Kidney tubule cell (primary cell): Measurements from ENCODE around the gene RBM39.

Experiments
- DNase-seq: peaks from one replicate; pipeline ENCODE4 v3.0.0-alpha.2; 2018; ENCODE audit warnings: low spot score

RBM39 gene

DNA sequence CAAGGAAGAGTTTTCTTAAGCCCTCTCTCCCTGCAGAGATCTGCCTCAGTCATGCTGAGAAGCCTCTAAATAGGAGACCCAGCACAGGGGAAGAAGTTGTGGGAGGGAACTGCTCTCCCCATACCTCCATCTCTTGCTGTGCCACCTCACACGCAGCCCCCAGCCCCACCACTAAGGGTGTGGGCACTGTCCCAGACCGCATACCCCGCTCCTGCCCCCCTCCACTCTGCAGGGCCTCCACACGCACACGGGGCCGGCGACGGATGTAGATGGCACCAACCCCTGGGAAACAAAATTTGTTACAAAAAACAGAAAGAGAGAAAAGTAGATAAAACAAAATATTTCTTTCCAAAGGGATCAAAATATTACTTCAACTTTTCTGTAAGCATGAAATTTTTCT lies 67.1 kb downstream of the RBM39 start:
- DNase-seq: no peak

GRCh38 chr20:35673884-35674283 lies 68.2 kb downstream of the RBM39 start:
- DNase-seq: no peak

DNA sequence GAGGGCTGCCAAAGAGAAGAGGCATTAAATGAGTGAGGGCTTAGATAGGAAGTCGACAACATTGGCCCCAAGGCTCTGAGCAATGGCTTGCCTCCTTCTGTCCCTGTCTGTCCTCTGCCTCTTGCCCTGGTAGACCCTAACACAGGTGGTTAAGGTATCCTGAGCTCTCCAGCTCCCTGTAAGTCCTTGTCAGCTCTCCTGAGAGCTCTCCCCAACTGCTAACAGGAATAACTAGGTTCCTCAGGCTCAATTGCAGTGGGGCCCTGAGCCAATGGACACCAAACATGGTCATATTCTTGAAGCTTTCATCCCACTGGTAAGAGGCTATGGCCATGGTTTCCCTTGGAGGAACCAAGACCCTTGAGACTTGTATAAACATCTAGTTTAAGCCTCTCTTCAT lies 72.4 kb downstream of the RBM39 start:
- DNase-seq: no peak

- DNase-seq: no peak
Observed at GRCh38 chr20:35669221-35669620, 72.8 kb downstream of the RBM39 start.

DNA sequence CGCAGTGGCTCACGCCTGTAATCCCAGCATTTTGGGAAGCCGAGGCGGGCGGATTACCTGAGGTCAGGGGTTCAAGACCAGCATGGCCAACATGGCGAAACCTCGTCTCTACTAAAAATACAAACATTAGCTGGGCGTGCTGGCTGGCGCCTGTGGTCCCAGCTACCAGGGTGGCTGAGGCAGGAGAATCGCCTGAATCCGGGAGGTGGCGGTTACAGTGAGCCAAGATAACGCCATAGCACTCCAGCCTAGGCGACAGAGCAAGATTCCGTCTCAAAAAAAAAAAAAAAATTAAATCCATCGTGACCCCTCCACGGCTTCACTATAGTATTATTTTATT lies 76.1 kb downstream of the RBM39 start:
- DNase-seq: no peak

DNA sequence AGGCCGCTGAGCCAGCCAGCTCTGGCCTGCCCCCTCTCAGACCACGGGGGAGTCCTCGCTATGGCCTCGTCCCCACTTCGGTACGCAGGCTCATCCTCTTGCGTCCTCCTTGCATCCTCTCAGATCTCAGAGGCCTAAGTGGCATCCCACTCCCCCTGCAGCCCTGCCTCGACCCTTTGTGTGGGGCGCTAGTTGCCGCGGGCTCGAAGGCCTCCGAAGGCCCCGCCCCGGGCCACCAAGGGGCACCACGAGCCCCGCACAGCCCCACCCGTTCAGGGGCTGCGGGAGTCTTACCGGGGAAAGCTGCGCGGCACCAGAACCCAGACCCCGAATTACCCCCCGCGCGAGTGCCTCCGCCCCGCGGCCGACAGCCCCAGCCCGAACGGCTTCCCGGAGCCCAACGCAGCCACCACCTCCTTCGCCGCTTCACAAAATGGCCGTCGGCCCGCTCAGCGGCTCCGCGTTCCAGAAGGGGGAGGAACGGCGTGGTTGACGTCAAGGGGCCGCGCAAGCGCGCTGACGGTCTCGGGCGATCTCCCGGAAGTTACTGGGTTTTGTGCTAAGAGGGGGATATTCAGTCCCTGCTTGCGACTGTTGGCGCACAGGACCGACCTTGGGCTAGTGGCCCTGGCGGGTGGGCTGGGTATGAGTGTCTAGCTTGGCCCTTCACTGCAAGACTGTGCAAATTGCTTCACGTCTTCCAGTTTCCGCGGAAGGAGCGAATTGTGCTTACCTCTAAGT lies 77.4 kb downstream of the RBM39 start, which contains the start of the genes CPNE1 and RBM12:
TSS of gene CPNE1 (minus strand) at position 435 of the 741 bp plus-strand sequence. CDS start 31,977 bp downstream, outside the sequence.
TSS of gene RBM12 (minus strand) at position 435 of the 741 bp plus-strand sequence. CDS start 9,578 bp downstream, outside the sequence.
- DNase-seq: peak; percentile 93

DNA sequence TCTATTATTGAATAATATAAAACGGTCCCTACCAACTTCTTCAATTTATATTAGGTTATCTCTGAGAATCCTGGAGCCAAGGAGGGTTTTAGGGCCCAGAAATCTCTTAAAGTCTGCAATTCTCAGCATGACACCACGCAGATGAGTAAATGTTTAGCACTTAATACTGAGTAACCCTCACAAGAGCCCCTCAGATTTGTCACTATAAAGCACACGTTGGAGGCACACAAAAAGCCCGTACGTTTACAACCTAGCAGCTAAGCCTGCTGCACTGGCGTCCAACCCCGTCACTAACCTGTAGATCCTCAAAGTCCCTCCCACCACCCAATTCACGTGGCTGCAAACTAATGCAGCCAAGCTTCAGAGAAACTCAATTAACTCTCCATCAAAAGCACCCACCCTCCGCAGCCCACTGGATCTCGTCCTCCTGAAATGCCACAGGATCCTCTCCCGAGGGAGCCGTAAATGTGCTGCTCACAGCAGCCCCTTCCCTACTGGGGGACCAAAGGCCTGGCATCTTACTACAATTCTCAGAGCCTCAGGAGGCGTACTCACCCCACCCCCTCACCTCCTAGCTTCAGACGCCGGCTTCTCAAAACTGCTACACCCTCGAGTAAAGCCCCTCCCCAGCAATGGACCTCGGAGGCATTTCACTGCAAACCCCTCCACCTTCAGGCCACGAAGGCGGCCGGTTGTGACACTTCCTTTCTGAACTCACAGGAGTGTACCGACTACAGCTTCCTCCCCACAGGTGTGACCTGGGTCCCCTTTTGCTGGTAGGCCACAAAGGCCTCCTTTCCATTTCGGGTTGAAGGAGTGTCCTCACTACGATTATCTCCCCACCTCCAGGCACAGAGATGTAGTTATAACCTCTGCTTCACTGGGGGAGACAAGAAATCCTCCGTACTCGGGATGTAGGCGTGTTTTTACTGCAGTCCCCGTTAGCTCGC lies 78.3 kb downstream of the RBM39 start:
- DNase-seq: peak; percentile 45

- DNase-seq: no peak
Observed at GRCh38 chr20:35662551-35662950, 79.5 kb downstream of the RBM39 start.

GRCh38 chr20:35661908-35662307 lies 80.2 kb downstream of the RBM39 start:
- DNase-seq: no peak

DNA sequence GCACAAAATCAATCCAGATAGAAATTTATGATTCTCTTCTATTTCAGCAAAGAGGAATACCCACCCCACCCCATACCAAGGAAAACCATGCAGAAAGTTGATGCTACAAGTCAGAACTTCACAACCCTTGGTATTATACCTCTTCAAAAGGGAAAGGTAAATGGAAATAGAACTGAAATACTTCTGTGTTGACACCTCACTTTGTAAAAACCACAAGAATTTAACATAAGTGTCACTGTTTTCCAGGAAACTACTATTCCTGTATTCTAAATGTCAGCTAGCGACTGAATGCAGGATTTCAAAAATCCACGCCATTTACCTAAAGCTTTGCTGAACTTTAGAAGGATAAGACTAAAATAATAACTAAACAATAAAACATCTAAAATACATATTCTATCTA lies 81.0 kb downstream of the RBM39 start:
- DNase-seq: peak; percentile 64

GRCh38 chr20:35660122-35660937 lies 81.7 kb downstream of the RBM39 start:
- no peak for DNase-seq

DNA sequence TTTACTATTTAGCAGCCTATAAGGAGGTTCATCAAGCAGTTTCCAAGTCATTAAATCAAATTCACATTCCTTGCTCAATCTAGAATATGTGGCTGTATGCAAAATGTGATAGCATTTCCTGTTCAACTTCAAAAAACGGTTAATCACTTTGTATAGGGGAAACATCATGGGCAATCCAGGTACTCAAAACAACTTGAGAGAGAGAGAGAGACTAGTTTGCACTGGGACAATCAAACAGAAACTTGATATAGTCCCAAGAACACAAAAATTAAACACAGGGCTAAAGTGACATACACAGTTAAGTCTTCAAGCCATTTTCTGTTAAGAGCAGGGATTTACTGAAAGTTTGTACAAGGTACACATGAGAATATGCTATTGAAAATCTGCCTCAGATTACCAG lies 84.8 kb downstream of the RBM39 start:
- no peak for DNase-seq

- DNase-seq: no peak
Observed at GRCh38 chr20:35654415-35654814, 87.6 kb downstream of the RBM39 start.

- DNase-seq: no peak
Observed at GRCh38 chr20:35653893-35654292, 88.2 kb downstream of the RBM39 start.
